H1 (cell line): ENCODE measurements around the gene SYNPR. TPM values are rescaled to one million over a fixed set of nuclear protein-coding genes. Genes with fewer than 3 reads are reported as not detected.

ENCODE experiments used
- CTCF ChIA-PET: fragments of 300-600 bp; sonication (Branson Sonifier 250); formaldehyde crosslinking; loops from one replicate; lab custom pipeline; 2021; ENCODE audit not compliant: partially characterized antibody; lab: Charles Lee
- POLR2A ChIA-PET: fragments of 300-600 bp; sonication (Branson Sonifier 250); formaldehyde crosslinking; loops from one replicate; lab custom pipeline; 2021; ENCODE audit warnings: inconsistent platforms; ENCODE audit not compliant: partially characterized antibody; lab: Charles Lee
- DNase-seq, 2 experiments: peaks; one replicate each; pipeline versions ENCODE4 v3.0.0 to v3.0.0-alpha.2; 2010 to 2022; ENCODE audit warnings: low spot score in 2 of 2, low read depth in 1 of 2, mixed read lengths in 1 of 2
- FAIRE-seq: peaks from 2 replicates; lab custom pipeline; 2011; peaks lifted over from hg19 to GRCh38; lab: Jason Lieb, UNC
- H2AFZ ChIP-seq: 2 replicates; pipeline ENCODE4 v1.8.1; 2012; ENCODE audit warnings: low read length, inconsistent platforms
- H2AK5ac ChIP-seq: 2 replicates; pipeline ENCODE4 v1.6.1; 2013; ENCODE audit warnings: low read depth, low read length
- H2BK120ac ChIP-seq: replicated peaks from 2 replicates; pipeline ENCODE3; 2013; ENCODE audit warnings: low read depth, low read length, inconsistent platforms
- H2BK12ac ChIP-seq: 2 replicates; pipeline ENCODE4 v1.6.1; 2013; ENCODE audit warnings: low read depth, low read length
- H2BK15ac ChIP-seq: 2 replicates; pipeline ENCODE4 v1.6.1; 2013; ENCODE audit warnings: low read length
- H2BK20ac ChIP-seq: 2 replicates; pipeline ENCODE4 v1.6.1; 2013; ENCODE audit warnings: low read length
- H2BK5ac ChIP-seq: 2 replicates; pipeline ENCODE4 v1.6.1; 2013; ENCODE audit warnings: low read depth, low read length
- H3K14ac ChIP-seq: 2 replicates; pipeline ENCODE4 v1.6.1; 2013; ENCODE audit warnings: inconsistent platforms; ENCODE audit not compliant: insufficient read length
- H3K18ac ChIP-seq: 2 replicates; pipeline ENCODE4 v1.6.1; 2013; ENCODE audit warnings: low read length; ENCODE audit errors: extremely low read depth
- H3K23ac ChIP-seq: 2 replicates; pipeline ENCODE4 v1.6.1; 2013; ENCODE audit warnings: inconsistent platforms; ENCODE audit not compliant: insufficient read length
- H3K23me2 ChIP-seq: 2 replicates; pipeline ENCODE4 v1.6.1; 2013; ENCODE audit warnings: low read depth, low read length
- H3K27ac ChIP-seq: 2 replicates; pipeline ENCODE4 v1.6.1; 2011; ENCODE audit warnings: low read depth, low read length, inconsistent platforms
- H3K27me3 ChIP-seq, 4 experiments: replicated peaks in 1 of 4; 1 replicate in 1 of 4; 2 replicates in 3 of 4; pipeline versions ENCODE4 v1.6.1 to v1.8.1; 2011 to 2013; ENCODE audit warnings: low read length in 3 of 4, mild to moderate bottlenecking in 3 of 4, inconsistent platforms in 2 of 4, mixed read lengths in 2 of 4, moderate library complexity in 1 of 4; ENCODE audit not compliant: control insufficient read depth in 3 of 4, insufficient read depth in 3 of 4; ENCODE audit errors: extremely low read depth in 1 of 4
- H3K36me3 ChIP-seq, 4 experiments: 2 replicates each; pipeline versions ENCODE4 v1.6.1 to v1.8.1; 2011 to 2013; ENCODE audit warnings: mild to moderate bottlenecking in 4 of 4, low read length in 3 of 4, moderate library complexity in 2 of 4, control low read depth in 1 of 4, inconsistent platforms in 1 of 4; ENCODE audit not compliant: insufficient read depth in 4 of 4, control insufficient read depth in 2 of 4
- H3K4ac ChIP-seq: replicated peaks from 2 replicates; pipeline ENCODE3; 2013; ENCODE audit warnings: low read length, low read depth, mixed read lengths, inconsistent platforms; ENCODE audit not compliant: insufficient read length
- H3K4me1 ChIP-seq, 4 experiments: replicated peaks in 1 of 4; 1 replicate in 1 of 4; 2 replicates in 3 of 4; pipeline versions ENCODE4 v1.6.1 to v1.8.1; 2011 to 2013; ENCODE audit warnings: low read length in 3 of 4, inconsistent platforms in 2 of 4, mixed read lengths in 1 of 4; ENCODE audit not compliant: insufficient read depth in 4 of 4, control insufficient read depth in 3 of 4
- H3K4me2 ChIP-seq, 2 experiments: 2 replicates each; pipeline versions ENCODE4 v1.6.1 to v1.8.1; 2011 to 2013; ENCODE audit warnings: low read depth in 2 of 2, low read length in 2 of 2, control low read depth in 1 of 2, inconsistent platforms in 1 of 2, mild to moderate bottlenecking in 1 of 2; ENCODE audit not compliant: insufficient read depth in 1 of 2
- H3K4me3 ChIP-seq, 4 experiments: fragments of 200-600, 300-600 bp in 1 of 4; sonication (generic), shearing (Covaris generic), sonication (Bioruptor Twin) in 1 of 4; 2 replicates each; pipeline versions ENCODE4 v1.5.1 to v1.8.1; 2011 to 2016; ENCODE audit warnings: low read length in 4 of 4, low read depth in 3 of 4, control low read depth in 2 of 4, inconsistent platforms in 2 of 4, mild to moderate bottlenecking in 2 of 4, mixed read lengths in 1 of 4, moderate library complexity in 1 of 4; ENCODE audit not compliant: insufficient read depth in 2 of 4; ENCODE audit errors: extremely low read depth in 1 of 4
- H3K56ac ChIP-seq: replicated peaks from 2 replicates; pipeline ENCODE3; 2013; ENCODE audit warnings: low read depth, mild to moderate bottlenecking, mixed read lengths, low read length, inconsistent platforms; ENCODE audit not compliant: insufficient read length
- H3K79me1 ChIP-seq: 2 replicates; pipeline ENCODE4 v1.6.1; 2013; ENCODE audit warnings: low read depth, low read length, control low read depth
- H3K79me2 ChIP-seq, 2 experiments: 2 replicates each; pipeline versions ENCODE4 v1.6.1 to v1.8.1; 2012 to 2013; ENCODE audit warnings: low read length in 2 of 2, mild to moderate bottlenecking in 2 of 2, inconsistent platforms in 1 of 2; ENCODE audit not compliant: insufficient read depth in 2 of 2, control insufficient read depth in 1 of 2
- H3K9ac ChIP-seq, 4 experiments: replicated peaks in 1 of 4; 1 replicate in 1 of 4; 2 replicates in 3 of 4; pipeline versions ENCODE4 v1.6.1 to v1.8.1; 2011 to 2013; ENCODE audit warnings: low read depth in 3 of 4, low read length in 3 of 4, control low read depth in 2 of 4, mild to moderate bottlenecking in 2 of 4, moderate library complexity in 2 of 4, inconsistent platforms in 1 of 4; ENCODE audit errors: extremely low read depth in 1 of 4
- H3K9me3 ChIP-seq, 2 experiments: 2 replicates each; pipeline versions ENCODE4 v1.6.1 to v1.8.1; 2012 to 2013; ENCODE audit warnings: mild to moderate bottlenecking in 2 of 2, moderate library complexity in 2 of 2, control low read depth in 1 of 2, inconsistent platforms in 1 of 2, low read depth in 1 of 2, low read length in 1 of 2, mixed read lengths in 1 of 2; ENCODE audit not compliant: insufficient read depth in 2 of 2
- H4K20me1 ChIP-seq, 2 experiments: replicated peaks in 1 of 2; 2 replicates each; pipeline versions ENCODE3 to v1.8.1; 2011 to 2013; ENCODE audit warnings: inconsistent platforms in 2 of 2, low read length in 2 of 2, mild to moderate bottlenecking in 1 of 2; ENCODE audit not compliant: insufficient read depth in 2 of 2, control insufficient read depth in 1 of 2
- H4K5ac ChIP-seq: 2 replicates; pipeline ENCODE4 v1.6.1; 2013; ENCODE audit warnings: low read length, low read depth, mixed read lengths, inconsistent platforms; ENCODE audit not compliant: insufficient read length
- H4K8ac ChIP-seq: 2 replicates; pipeline ENCODE4 v1.8.0; 2013; ENCODE audit warnings: mild to moderate bottlenecking, moderate library complexity, low read length, inconsistent platforms; ENCODE audit not compliant: insufficient read depth; ENCODE audit errors: extremely low read depth
- H4K91ac ChIP-seq: replicated peaks from 2 replicates; pipeline ENCODE3; 2013; ENCODE audit warnings: low read length, mixed read lengths, inconsistent platforms; ENCODE audit not compliant: insufficient read length
- ASH2L ChIP-seq: fragments of 200-600, 300-600 bp; sonication (generic); IDR thresholded peaks from one replicate; pipeline ENCODE4 v1.7.1; 2017; ENCODE audit warnings: low read length
- BACH1 ChIP-seq: IDR thresholded peaks from 2 replicates; pipeline ENCODE4 v1.6.1; 2012; ENCODE audit warnings: low read length, improper control_type of control experiment
- BRCA1 ChIP-seq: IDR thresholded peaks from 2 replicates; pipeline ENCODE4 v1.6.1; 2012; ENCODE audit warnings: low read depth, low read length, improper control_type of control experiment
- CBX8 ChIP-seq: fragments of 300-800, 300-1000 bp; sonication (generic); IDR thresholded peaks from 2 replicates; pipeline ENCODE4 v1.7.1; 2016; ENCODE audit warnings: low read depth, low read length, borderline replicate concordance
- CHD2 ChIP-seq: IDR thresholded peaks from 2 replicates; pipeline ENCODE4 v1.6.1; 2012; ENCODE audit warnings: low read length, improper control_type of control experiment
- CTBP2 ChIP-seq: IDR thresholded peaks from 2 replicates; pipeline ENCODE4 v1.7.0; 2011; ENCODE audit warnings: borderline replicate concordance, mild to moderate bottlenecking, moderate library complexity, mixed read lengths, low read length; ENCODE audit not compliant: insufficient read depth, insufficient read length
- CTCF ChIP-seq, 3 experiments: IDR thresholded peaks; 1 replicate in 2 of 3; 2 replicates in 1 of 3; pipeline versions ENCODE4 v1.5.1 to v1.6.1; 2011; ENCODE audit warnings: low read length in 3 of 3, mild to moderate bottlenecking in 3 of 3, inconsistent platforms in 2 of 3, low read depth in 1 of 3, moderate library complexity in 1 of 3; ENCODE audit not compliant: insufficient read depth in 1 of 3; ENCODE audit errors: control extremely low read depth in 1 of 3
- POU5F1 ChIP-seq: IDR thresholded peaks from 2 replicates; pipeline ENCODE4 v1.6.1; 2011; ENCODE audit warnings: low read depth, mild to moderate bottlenecking, low read length, moderate library complexity
- RFX5 ChIP-seq: IDR thresholded peaks from 2 replicates; pipeline ENCODE4 v1.6.1; 2011; ENCODE audit warnings: low read depth, low read length, improper control_type of control experiment, borderline replicate concordance
- SAP30 ChIP-seq: fragments of 300-600 bp; sonication (generic); IDR thresholded peaks from 2 replicates; pipeline ENCODE4 v1.7.1; 2012; ENCODE audit warnings: low read length, moderate library complexity, mild to moderate bottlenecking, inconsistent platforms; ENCODE audit not compliant: insufficient read depth, insufficient replicate concordance
- TEAD4 ChIP-seq: IDR thresholded peaks from 2 replicates; pipeline ENCODE4 v1.6.1; 2012; ENCODE audit warnings: low read depth, low read length, inconsistent platforms, mixed read lengths
- ZNF274 ChIP-seq: IDR thresholded peaks from 2 replicates; pipeline ENCODE4 v1.7.0; 2012; ENCODE audit warnings: low read length, borderline replicate concordance; ENCODE audit errors: extremely low read depth
- WGBS, 2 experiments: shearing (Covaris generic) in 1 of 2; methylation state at CpG; one replicate each; pipeline versions ENCODE4 v1.1.6 to v1.1.7; 2013 to 2015; ENCODE audit warnings: low lambda C conversion rate in 2 of 2, mixed read lengths in 2 of 2, inconsistent platforms in 1 of 2, low coverage in 1 of 2, missing lambda C conversion rate in 1 of 2; ENCODE audit not compliant: insufficient replicate concordance in 2 of 2, insufficient coverage in 1 of 2, insufficient read length in 1 of 2; ENCODE audit errors: extremely low coverage in 1 of 2, missing lambda C conversion rate in 1 of 2; 5-methylcytosine and 5-hydroxymethylcytosine counted together
- polyA plus RNA-seq, 7 experiments: library from polyadenylated mRNA; depleted of rRNA in 3 of 7; stranded (reverse) in 5 of 7; unstranded in 2 of 7; fragments of >200 nt in 5 of 7; fragments of 200-250 nt in 2 of 7; gene quantifications; 1 replicate in 5 of 7; 2 replicates in 1 of 7; 4 replicates in 1 of 7; pipeline versions ENCODE4 v1.2.1 to v1.2.3, GENCODE V29; 2011 to 2013; ENCODE audit warnings: missing spikeins in 2 of 7, mixed read lengths in 2 of 7
- total RNA-seq: library from RNA; stranded (reverse); fragmentation: NEBNext Ultra II Directional; extraction: Animal tissue kit (Norgen Biotek cat#: 25700); gene quantifications from 2 replicates; pipeline ENCODE4 v1.2.1, GENCODE V29; 2021

The SYNPR gene
- total and polyA plus RNA-seq, 2 of the 8 experiments (the other 6 are each of a cell fraction or from before 2014, with no cell fraction given), result 0.39 to 0.99 TPM

- no peak overlapping the region for H2BK15ac ChIP-seq
- H3K23ac ChIP-seq, result no peak overlapping the region
- no peak overlapping the region for H3K4me3 ChIP-seq
- no peak overlapping the region for H2AFZ ChIP-seq
- H3K79me1 ChIP-seq, result no peaks in the 10 kb centered on the region
- no peak overlapping the region for H3K27ac ChIP-seq
- H4K20me1 ChIP-seq, result no peaks in the 10 kb centered on the region
- H3K56ac ChIP-seq, result no peak overlapping the region
- H2BK120ac ChIP-seq, result no peak overlapping the region
- ChIA-PET CTCF (interaction anchor here (0.6 to 5.4 kb wide), 7 partner anchors 14 to 579 kb away, joined by 3 to 25 read pairs (median 5); no protein-coding TSS in a partner anchor), POLR2A (no interaction called here)
- H2BK5ac ChIP-seq, result no peak overlapping the region
- H3K36me3 ChIP-seq, result no peaks in the 10 kb centered on the region
- H3K9ac ChIP-seq, result no peak overlapping the region
- H3K4me1 ChIP-seq, result no peaks in the 10 kb centered on the region
- no peak overlapping the region for H4K5ac ChIP-seq
- H3K9me3 ChIP-seq, result no peaks in the 10 kb centered on the region
- FAIRE-seq (no peak), DNase-seq (no peak)
- WGBS, 2 experiments, result 54% methylated on average over 2 of the region's 2 CpGs; no CpG with 5 or more reads in 1 of the 2 experiments
- H3K23me2 ChIP-seq, result no peaks in the 10 kb centered on the region
- no peak overlapping the region for H3K18ac ChIP-seq
- no peaks in the 10 kb centered on the region for H3K79me2 ChIP-seq
- no peak overlapping the region for H3K4ac ChIP-seq
- H4K8ac ChIP-seq, result no peak overlapping the region
- no peak overlapping the region for H3K4me2 ChIP-seq
- no peak overlapping the region for H2AK5ac ChIP-seq
- no peak overlapping the region for H2BK12ac ChIP-seq
- H3K27me3 ChIP-seq, result peaks cover 0 to 1% (median 0%) of the 10 kb centered on the region in 4 experiments; a peak in 1 of 7 replicates
- H2BK20ac ChIP-seq, result no peak overlapping the region
- no peak overlapping the region for H4K91ac ChIP-seq
- no peak overlapping the region for H3K14ac ChIP-seq
- TF ChIP-seq CTBP2 (no peak), RFX5 (no peak), SAP30 (no peak), ZNF274 (no peak), CHD2 (no peak), TEAD4 (no peak), CTCF (IDR thresholded peaks at IDR 0.05; ENCODE audit: control extremely low read depth in 1 of 3, insufficient read depth in 1 of 3, low read depth in 1 of 3, low read length in 3 of 3) (no peak), BACH1 (no peak), BRCA1 (no peak), CBX8 (no peak), POU5F1 (no peak), ASH2L (no peak)
Measured at GRCh38 chr3:63248015-63248414, 30.1 kb upstream of the SYNPR start.
